ENCODE measurements around the gene ITGA4.
A peak's percentile ranks its signal among the peaks of the same experiment; 100 is the strongest.

ITGA4 gene

GRCh38 chr2:181457121-181457740, at the start of gene ITGA4:
Gene ITGA4, plus strand, starts transcription at chr2:181457386. Its CDS starts 269 bp downstream, at chr2:181457655.
- peak; percentile 43 for TF ChIP-seq CTCF (conservative IDR thresholded peaks at IDR 0.05; ENCODE audit: low read depth)
- CTCF ChIA-PET, result interaction anchor here (0.6 to 1.9 kb wide), 6 partner anchors 10 to 1331 kb away, joined by 3 to 9 read pairs (median 4); no protein-coding TSS in a partner anchor
- DNase-seq (ENCODE audit: low spot score), result peak; percentile 29
- H3K27ac ChIP-seq, result no peak within 1 kb of the TSS
- POLR2A ChIA-PET (ENCODE audit: low non-redundant PET), result no interaction called here

- no peak for TF ChIP-seq CTCF (conservative IDR thresholded peaks at IDR 0.05; ENCODE audit: low read depth)
- POLR2A ChIA-PET (ENCODE audit: low non-redundant PET), result no interaction called here
- DNase-seq (ENCODE audit: low spot score), result no peak
- CTCF ChIA-PET, result no interaction called here
- no peak overlapping the region for H3K27ac ChIP-seq
Observed at GRCh38 chr2:181408861-181409260, 48.3 kb upstream of the ITGA4 start.

- no peak for TF ChIP-seq CTCF (conservative IDR thresholded peaks at IDR 0.05; ENCODE audit: low read depth)
- no peak for DNase-seq (ENCODE audit: low spot score)
- CTCF ChIA-PET, result no interaction called here
- POLR2A ChIA-PET (ENCODE audit: low non-redundant PET), result no interaction called here
- H3K27ac ChIP-seq, result no peak overlapping the region
Observed at GRCh38 chr2:181411105-181411849, 45.9 kb upstream of the ITGA4 start.

- DNase-seq (ENCODE audit: low spot score), result no peak
- ChIA-PET POLR2A (ENCODE audit: low non-redundant PET) (no interaction called here), CTCF (interaction anchor here (0.7 kb wide), 1 partner anchor 341 kb away, joined by 6 read pairs; no protein-coding TSS in a partner anchor)
- H3K27ac ChIP-seq, result no peak overlapping the region
- TF ChIP-seq CTCF (conservative IDR thresholded peaks at IDR 0.05; ENCODE audit: low read depth), result no peak
Observed at GRCh38 chr2:181419129-181419855, 37.9 kb upstream of the ITGA4 start.

GRCh38 chr2:181420259-181421130, 36.7 kb upstream of the ITGA4 start:
- ChIA-PET CTCF (no interaction called here), POLR2A (ENCODE audit: low non-redundant PET) (no interaction called here)
- TF ChIP-seq CTCF (conservative IDR thresholded peaks at IDR 0.05; ENCODE audit: low read depth), result no peak
- no peak overlapping the region for H3K27ac ChIP-seq
- DNase-seq (ENCODE audit: low spot score), result no peak

GRCh38 chr2:181421131-181421458, 36.1 kb upstream of the ITGA4 start:
- POLR2A ChIA-PET (ENCODE audit: low non-redundant PET), result no interaction called here
- CTCF ChIA-PET, result no interaction called here
- no peak for DNase-seq (ENCODE audit: low spot score)
- H3K27ac ChIP-seq, result no peak overlapping the region
- no peak for TF ChIP-seq CTCF (conservative IDR thresholded peaks at IDR 0.05; ENCODE audit: low read depth)
